ENCODE results near the gene HOXC9.

HOXC9 gene

DNA sequence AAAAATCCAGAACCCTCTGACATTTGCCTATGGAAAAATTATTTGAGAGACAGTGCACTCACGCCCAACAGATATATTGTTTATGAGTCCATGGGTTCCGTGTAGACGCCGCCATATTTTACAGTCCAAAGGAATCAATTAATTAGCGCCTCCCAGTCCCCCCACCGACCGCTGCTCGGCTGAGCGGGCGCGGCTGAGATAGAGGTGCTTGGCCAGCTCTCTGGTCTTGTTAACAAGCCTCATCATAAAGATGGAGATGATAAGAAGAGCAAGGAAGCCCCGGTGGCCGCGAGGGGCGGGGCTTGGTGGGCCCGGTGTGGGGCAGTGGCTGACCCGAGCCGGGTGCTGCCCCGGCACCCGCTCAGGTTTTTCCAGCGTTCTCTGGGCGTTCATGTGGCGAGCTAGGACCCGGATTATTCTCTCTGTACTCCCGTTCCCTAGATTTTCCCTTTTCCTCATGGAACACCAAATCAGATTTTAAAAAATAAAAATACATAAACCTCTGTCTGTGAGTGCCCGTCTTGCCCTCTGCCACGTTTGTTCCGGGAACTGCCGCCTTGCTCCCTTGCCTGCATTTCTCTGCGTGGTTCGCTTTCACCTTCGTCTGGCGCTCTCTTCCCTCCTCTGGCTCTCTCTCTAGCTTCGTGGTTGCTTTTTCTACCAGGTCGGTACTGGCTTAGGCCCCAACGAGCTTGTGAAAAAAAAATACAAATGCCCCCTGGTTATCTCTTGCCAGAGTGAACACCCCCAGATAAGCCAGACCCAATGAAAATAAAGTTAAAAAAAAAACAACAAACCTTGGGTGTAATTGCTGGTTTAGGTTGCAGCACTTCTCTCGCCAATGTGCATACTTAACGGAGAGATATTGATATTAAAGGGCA lies 36.3 kb upstream of the HOXC9 start:
- no peak for DNase-seq

DNA sequence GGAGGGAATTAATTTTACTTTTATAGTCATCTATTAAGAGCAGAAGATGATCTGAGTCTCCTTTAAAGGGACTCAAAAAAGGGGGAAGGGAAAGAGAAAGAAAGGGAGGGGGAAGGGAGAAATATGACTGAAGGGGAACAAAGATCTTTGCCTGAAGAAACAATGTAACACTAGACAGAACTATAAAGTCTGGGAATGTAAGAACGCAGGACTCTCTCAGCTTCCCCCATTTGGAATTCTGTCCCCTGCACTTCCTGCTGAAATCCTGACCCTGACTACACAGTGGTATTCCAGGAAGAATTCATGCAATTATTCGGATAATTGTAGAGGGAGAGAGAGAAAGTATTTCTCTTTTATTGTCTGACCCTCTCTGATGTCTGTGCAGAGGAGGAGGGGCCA lies 35.6 kb upstream of the HOXC9 start:
- no peak for DNase-seq

DNA sequence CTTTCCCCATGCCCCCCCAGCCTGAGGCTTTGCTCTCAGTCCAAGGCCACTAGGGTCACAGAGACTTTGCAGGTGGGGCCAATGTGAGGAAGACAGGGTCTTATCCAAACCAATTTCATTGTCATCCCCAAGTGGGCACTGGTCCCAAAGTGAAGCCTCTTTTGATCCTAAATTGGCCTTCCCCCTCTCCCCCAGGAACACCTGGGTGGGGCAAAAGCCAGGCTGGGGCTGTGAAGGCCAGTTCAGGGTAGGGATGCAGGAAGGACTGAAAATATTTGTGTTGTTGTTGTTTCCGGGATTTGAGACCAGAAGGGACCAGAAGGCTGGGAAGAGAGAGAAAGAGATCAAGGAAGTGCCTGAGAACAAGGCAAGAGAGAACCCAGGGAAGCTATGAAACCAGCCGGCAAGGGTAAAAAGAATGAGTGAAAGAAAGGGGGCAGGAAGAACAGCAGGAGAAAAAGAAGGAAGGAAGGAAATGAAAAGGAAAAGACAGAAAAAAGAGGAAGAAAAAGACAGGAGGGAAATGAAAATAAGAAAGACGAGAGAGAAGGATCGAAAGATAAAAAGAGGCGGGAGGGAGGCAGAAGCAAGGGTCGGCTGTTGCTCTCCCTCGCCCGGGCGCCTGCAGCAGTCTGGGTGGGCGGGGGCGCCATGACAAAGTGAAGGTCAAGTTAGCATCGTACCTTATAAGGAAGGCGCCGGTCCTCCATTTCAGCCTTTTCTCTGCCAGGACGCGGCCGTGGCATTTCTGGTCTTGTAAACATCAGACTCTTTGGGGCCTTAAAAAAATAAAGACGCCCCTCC lies 34.5 kb upstream of the HOXC9 start:
- DNase-seq, result no peak

DNA sequence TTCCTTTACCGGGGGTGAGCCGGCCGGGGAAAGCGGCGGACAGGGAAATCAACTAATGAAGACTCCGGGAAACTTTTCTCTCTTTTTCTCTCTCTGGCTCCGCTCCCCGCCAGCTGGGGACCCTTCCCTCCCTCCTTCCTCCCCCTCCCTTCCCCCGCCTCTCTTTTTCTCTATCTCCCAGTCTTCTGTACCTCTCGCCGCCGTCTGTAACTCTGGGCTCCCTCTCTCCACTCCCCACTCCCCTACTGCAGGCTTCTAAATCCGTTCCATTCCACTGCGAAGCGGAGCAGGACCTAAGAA lies 33.9 kb upstream of the HOXC9 start:
- DNase-seq, result no peak

DNA sequence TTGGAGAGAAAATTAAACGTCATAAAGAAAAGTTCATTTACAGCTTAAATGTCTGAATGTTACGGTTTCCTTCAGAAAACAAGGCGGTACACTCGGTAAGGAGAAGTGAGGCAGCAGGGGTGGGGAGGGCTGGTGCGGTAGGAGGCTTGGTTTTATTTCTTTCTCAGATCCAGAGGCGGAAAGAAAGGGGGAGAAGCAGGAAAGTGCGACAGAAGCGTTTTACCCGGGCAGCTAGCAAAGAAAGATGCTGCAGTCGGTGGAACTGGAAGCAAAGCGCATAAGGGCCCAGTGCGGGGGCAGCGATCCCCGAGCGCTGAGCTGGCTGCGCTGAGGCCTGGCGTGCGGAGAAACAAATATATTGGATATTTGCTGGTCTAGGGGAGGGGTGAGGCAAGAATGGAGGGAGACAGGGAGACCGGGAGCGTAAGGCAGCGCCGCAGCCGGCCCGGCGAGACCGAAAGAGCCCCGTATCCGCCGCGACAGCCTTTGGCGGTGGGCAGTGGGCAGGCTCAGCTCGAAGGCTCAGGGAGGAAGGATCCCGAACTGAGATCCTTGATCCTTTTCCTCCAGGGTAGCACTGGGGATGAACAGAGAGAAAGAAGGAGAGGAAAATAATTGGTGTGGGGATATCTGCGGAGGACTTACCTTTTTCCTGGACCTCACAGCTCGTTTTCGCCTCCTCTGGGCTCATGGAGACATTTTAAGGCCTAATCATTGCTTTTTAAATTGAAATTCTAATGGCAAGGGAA lies 33.4 kb upstream of the HOXC9 start:
- DNase-seq, result no peak

DNA sequence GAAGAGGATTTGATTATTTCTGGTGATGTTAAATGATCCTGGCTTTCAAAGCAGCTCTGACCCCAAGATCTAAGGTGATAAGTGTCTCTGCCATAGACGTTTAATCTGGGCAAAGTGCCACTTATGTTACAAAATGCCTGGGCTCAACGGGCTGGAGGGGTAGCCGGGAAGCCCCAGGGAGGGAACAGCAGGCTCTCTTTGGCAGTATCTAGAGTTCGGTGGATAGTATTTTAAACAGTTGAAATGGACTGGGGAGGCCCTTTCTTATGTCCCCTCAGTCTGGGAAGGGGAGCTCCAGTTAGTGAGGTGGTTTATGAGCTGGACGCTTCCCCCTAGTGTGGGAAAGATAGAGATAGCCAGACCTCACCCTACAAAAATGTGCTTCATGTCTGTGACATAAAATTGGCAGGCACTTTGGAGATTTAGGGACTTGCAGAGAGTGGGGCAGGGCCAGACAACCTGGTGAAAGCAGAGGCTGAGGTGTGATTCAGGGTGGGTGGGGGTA lies 32.5 kb upstream of the HOXC9 start:
- DNase-seq, result no peak

DNA sequence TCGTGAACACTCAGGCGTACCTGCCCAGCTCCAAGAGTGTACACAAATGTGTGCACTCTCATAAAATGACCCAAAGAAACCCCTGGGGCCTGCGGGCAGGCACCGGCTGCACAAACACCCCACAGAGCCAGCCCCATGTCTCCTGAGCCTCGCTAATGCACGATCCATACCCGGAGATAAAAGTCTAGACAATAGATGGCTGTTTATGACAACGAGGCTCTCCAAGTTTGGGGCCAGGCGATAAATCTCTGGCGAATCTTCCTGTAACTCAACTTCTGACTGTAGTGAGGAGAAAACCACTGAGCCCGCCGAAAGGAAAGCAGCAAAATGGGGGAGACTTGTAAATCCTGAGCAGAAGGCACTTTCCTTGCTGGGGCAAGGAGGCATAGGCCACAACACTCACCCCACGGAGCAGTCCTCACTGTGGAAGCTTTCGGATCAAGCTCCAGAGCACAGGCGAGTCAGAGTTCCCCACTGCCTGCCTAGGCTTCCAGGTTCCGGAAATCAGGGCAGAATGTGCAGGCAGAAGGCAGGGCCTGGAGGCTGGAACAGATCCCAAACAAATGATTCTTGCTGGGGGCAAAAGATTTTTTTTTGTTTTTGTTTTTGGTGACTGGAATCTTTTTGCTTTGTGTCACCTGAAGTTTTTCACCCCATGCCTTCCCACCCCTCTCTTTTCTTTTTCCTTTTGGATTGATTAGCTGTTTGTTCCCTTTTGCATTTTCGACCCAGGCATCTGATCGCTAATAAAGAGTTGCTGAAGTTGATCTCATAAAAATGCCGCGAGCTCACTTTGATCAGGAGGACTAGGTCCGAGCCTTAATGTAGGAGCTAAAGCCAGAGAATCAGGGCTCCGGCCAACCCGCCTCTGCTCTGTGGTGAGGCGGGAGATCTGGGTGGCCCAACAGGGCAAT lies 31.5 kb upstream of the HOXC9 start:
- DNase-seq, result no peak

DNA sequence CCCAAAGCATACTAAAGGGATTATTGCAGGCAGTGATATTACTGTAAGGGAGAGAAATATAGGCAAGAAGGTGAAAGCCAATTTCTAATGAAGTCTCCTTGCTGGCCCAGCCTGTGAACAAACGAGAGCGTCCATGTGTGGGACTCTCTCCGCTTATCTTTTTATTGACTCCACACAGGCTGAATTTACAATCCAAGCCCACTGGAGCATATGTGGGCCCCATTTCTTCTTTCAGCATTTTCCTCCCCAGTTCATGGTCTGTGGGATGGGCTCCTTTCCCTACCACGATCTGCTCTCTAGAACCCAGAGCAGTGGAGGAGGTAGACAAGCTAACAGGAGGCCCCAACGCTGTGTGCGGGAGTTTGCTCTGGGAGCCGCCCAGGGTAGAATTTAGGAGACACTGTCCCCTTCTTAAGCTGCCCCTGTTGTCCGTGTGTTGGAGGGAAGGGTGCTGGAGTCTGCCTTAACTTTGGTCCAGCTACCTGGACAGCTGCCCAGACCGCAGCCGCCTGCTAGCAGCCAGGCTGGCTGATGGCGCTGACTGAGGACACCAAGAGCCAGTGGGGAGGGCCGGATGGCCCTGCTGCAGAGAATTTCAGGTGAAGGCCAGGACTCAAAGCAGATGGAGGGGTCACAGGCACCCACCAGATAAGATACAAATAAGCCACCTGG lies 30.2 kb upstream of the HOXC9 start:
- no peak for DNase-seq

DNA sequence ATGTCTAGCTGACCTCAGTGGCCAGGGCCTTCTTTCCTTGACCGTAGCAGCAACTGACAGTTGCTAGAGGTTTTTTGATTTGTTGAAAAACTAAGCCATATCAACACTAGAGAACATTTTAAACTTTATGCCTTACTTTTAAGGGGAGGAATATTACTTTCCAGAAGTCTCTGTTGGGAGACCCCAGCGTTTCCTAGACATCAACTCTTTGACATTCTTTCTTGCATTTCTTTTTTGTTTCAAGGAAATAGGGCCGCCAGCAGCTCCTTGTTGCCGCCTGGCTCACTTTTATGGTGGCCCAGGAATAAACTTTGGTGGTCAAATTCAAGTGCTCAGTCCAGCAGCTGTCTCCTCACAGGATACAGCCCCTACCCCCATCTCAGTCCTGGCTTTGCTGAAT lies 29.5 kb upstream of the HOXC9 start:
- DNase-seq, result no peak

DNA sequence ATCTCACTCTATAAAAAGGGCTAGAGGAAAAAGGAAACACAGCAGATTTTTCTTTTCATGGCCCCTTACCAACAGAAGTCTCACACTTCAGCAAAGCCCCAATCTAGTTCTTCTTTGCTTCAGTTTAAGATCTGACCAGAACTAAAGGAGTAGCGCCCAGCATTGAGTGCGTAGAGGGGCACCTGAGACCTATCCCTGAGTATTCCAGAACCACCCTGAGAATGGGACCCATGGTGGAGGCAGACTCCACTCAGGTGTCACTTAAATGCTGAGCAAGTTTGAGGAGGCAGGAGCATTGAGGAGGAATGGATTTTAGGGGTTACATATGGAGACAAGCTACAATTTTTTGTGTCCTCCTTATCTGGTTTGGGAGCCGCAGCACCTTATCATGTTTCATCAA lies 28.8 kb upstream of the HOXC9 start:
- DNase-seq, result no peak

DNA sequence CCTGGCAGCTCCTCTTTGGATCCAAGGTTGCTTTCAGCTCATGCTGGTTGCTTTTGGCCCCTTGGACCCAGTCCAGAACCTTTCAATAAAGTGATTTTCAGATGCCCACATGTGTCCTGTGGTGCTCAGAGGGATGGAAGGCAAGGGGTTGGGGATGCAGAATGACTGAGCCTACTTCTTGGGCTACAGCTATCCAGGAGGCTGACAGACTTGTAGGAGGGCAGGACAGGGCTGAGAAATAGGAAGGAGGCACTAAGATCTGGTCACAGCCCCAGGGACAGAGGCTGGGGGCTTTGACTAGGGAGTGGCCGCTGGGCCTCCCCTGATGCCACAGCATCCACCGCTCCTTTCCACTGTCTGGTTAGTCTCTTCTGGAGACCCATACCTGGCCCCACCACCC lies 28.3 kb upstream of the HOXC9 start:
- no peak for DNase-seq

DNA sequence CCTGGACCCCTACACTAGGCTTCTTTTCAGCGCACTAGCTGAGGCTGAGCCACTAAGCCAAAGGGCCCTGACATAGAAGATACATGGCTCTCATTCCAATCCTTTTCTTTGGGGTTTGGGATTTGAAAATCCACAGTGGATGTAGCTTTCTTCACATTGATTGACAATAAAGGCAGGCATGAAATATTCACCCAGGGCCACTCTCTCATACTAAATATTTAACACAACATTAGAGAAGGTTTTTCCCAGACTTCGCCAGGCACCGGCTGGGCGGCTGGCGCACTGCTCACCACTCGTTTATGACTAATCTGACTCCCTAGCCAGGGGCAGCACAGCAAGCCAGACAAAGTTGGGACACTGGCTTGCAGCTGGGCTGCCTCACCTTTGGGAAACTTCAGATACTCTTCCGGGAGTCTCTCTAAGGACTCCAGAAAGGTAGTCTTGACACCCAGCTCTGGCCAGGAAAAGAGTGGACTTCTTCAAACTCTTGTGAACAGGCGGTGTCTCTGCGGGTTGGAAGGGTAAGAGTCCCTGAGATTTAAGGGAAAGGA lies 27.7 kb upstream of the HOXC9 start:
- no peak for DNase-seq

DNA sequence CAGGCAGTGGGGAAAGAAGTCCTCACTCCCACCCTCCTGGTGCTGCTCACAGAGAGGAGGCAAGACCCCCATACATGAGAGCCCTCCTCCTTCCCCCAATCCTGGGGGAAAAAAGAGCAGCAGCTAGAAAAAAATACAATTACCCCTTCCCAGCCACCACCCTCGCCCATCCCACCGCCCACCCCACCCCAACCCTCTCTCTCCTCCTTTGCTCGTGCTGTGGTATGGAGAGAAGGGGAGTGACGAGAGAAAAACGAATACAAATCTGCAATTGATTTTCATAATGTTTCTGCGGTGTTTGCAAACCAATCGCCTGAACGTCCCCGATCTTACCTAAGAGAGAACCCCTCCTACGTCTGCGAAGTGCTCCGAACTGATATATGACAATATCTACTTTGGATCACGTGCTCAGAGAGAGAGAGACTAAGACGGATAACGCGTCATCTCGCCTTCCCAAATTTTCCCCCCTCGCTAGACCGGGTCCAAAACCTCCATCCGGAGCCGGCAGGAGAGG lies 27.2 kb upstream of the HOXC9 start, which contains the start of gene HOXC11:
Gene HOXC11 (plus strand): TSS at position 405 of the 514 bp plus-strand sequence. CDS start 116 bp downstream, outside the sequence.
- no peak for DNase-seq

DNA sequence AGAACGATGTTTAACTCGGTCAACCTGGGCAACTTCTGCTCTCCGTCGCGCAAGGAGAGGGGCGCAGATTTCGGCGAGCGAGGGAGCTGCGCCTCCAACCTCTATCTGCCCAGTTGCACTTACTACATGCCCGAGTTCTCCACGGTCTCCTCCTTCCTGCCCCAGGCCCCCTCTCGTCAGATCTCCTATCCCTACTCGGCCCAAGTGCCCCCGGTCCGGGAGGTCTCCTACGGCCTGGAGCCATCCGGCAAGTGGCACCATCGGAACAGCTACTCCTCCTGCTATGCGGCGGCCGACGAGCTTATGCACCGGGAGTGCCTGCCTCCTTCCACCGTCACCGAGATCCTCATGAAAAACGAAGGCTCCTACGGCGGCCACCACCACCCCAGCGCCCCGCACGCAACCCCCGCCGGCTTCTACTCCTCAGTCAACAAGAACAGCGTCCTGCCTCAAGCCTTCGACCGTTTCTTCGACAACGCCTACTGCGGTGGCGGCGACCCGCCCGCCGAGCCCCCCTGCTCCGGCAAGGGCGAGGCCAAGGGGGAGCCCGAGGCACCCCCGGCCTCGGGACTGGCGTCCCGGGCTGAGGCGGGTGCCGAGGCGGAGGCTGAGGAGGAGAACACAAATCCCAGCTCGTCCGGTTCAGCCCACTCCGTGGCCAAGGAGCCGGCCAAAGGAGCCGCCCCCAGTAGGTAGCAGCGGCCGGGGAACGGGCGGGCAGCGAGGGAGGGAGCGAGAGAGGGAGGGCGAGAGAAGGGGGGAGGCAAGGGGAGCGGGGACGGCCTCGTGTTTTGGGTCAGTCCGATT lies 26.5 kb upstream of the HOXC9 start:
- DNase-seq, result no peak

DNA sequence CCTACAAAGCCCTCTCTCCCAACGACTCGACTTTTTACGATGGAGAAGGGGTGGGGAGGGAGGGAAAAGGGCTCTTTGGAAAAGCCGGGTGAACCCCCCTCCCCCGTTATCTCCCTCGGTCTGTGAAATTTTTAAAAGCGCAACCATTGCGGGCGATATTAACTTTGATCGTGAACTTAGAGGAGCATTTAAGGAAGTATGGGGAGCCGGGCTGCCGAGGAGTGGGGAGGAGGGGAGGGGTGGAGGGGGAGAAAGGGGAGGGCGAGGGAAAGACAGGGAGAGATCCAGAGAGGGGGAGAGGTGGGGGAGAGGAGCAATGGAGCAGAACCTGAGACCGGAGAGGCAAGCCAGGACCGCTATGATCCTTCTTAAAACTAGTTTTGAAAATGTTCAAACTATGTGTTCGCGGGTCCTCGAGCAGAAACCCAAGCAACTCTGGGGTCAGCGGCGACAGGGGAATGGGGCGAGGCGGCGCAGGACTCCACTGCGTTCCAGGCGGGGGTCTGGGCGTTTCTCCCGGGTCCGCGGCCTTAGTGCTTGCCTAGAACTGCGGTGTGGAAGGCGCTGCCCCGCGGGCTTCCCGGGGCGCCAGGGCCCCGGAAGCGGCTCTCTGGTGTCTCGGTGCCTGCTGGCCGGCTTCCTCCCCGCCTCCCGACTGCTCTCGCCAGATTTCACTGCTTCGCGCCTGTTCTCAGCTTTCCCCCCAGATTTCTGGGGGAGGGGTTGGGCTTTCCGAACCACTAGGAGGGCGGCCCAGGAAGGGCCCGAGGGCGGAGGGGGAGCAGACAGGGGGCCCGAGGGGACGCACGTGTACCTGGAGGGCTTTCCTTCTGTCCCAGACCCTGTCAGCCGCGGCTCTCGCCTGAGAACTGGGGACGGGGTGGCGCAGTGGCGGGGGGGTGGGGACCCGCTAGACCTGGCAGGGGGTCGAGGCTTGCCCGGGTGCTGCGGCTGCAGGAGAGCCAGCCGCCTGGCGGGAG lies 25.6 kb upstream of the HOXC9 start, which contains the start of gene HOTAIR:
Gene HOTAIR (minus strand): TSS at position 871 of the 980 bp plus-strand sequence.
- DNase-seq, result no peak

DNA sequence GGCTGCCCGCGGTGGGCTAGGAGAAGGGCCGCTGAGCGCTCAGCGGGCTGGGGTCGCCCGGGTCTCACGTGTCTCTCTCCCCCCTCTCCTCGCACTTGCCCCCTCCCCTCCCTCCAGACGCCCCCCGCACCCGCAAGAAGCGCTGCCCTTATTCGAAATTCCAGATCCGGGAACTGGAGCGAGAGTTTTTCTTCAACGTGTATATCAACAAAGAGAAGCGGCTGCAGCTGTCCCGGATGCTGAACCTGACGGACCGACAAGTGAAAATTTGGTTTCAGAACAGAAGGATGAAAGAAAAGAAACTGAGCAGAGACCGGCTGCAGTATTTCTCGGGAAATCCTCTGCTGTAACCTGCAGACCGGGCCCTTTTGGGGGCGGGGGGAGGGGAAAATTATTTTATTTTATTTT lies 24.9 kb upstream of the HOXC9 start:
- DNase-seq, result no peak

DNA sequence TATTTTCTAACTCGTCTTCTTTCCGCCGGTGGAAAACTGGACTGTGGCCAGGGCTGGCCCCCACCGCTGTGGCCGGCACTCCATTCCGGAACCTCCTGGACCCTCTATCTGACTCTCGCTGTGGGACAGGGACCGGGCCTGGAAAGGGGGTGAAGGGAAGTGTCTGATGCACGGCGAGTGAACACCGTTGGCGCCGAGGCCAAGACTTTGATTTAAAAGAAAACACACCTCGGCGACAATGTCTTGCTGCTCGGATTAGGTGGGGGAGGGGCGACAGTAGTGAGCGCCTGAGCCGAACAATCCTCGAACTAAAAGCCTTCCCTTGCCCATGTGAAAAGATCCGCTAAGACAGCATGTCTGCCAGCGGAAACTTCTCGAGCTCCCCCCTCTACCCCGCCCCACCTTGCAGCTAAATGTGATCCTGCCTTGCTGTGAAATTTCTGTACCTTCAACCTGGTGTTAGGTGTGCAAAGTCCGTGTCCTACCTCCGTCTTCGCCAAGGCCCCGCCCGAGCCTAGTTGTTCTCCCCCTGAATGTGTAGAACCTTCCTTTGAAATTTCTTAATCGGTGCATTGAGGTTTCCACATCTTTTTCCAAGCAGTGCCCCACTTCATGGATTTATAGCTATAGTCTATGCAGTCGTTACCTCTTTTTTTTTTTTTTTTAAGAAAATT lies 24.3 kb upstream of the HOXC9 start:
- DNase-seq, result no peak

DNA sequence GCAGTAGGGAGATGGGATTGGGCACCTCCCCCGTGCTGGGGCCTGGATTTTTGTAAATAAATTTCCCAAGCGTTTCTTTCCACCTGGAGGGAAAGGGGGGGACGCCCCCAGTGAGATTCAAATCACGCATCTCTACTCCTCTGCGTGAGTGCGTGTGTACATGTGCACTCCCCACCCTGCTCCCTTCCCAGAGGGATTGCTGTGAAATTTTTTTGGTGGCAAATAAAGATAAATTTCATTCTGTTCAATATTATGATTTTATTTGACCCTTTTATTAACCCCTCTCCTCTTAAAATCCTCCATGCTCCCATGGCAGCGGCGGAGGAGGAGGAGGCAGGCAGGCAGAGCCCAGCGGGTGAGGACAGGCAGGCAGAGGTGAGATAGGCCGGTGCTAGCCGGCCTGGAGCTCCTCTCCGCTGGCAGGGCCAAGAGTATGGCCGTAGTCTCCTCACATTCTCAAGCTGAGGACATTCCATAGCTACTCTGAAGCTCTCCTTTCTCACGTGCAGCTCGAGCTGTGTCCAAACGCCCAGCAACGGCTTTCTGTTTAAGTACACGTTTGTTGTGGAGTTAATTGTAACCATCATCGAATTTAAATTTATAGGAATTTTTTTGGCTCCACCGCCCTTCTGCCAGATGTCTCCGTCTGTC lies 23.7 kb upstream of the HOXC9 start:
- DNase-seq, result no peak

Measured in NCI-H146 (cell line).